Bronchial epithelial cell (primary cell): Measurements from ENCODE around the gene LOXL3. TPM values are rescaled to one million over a fixed set of nuclear protein-coding genes. Genes with fewer than 3 reads are reported as not detected.

Source experiments
- DNase-seq: peaks from one replicate; pipeline ENCODE4 v3.0.0-alpha.2; 2010; ENCODE audit warnings: low read depth
- FAIRE-seq: peaks from 2 replicates; lab custom pipeline; 2011; peaks lifted over from hg19 to GRCh38; lab: Jason Lieb, UNC
- H3K27me3 ChIP-seq: 2 replicates; pipeline ENCODE4 v1.5.1; 2011; ENCODE audit warnings: low read length; ENCODE audit not compliant: control insufficient read depth, insufficient read depth
- H3K36me3 ChIP-seq: 2 replicates; pipeline ENCODE4 v1.5.1; 2011; ENCODE audit warnings: low read length; ENCODE audit not compliant: control insufficient read depth, insufficient read depth
- H3K4me3 ChIP-seq: 2 replicates; pipeline ENCODE4 v1.5.1; 2011; ENCODE audit warnings: mild to moderate bottlenecking, low read depth, low read length, control low read depth
- total RNA-seq: library from RNA; depleted of rRNA; stranded (reverse); fragments of >200 nt; gene quantifications from 2 replicates; pipeline ENCODE4 v1.2.1, GENCODE V29; 2014
- TF ChIP-seq, protein P1 (sequence below): IDR thresholded peaks from 2 replicates; pipeline ENCODE4 v1.5.1; 2011; ENCODE audit warnings: mild to moderate bottlenecking, moderate library complexity, low read length, control low read depth, inconsistent platforms; ENCODE audit not compliant: insufficient read depth, severe bottlenecking

Gene LOXL3
- total RNA-seq, 1 donor from 2014 or later, result 0.53 TPM

- TF ChIP-seq, protein P1, sequence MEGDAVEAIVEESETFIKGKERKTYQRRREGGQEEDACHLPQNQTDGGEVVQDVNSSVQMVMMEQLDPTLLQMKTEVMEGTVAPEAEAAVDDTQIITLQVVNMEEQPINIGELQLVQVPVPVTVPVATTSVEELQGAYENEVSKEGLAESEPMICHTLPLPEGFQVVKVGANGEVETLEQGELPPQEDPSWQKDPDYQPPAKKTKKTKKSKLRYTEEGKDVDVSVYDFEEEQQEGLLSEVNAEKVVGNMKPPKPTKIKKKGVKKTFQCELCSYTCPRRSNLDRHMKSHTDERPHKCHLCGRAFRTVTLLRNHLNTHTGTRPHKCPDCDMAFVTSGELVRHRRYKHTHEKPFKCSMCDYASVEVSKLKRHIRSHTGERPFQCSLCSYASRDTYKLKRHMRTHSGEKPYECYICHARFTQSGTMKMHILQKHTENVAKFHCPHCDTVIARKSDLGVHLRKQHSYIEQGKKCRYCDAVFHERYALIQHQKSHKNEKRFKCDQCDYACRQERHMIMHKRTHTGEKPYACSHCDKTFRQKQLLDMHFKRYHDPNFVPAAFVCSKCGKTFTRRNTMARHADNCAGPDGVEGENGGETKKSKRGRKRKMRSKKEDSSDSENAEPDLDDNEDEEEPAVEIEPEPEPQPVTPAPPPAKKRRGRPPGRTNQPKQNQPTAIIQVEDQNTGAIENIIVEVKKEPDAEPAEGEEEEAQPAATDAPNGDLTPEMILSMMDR, result no peak
- H3K36me3 ChIP-seq, result peaks cover 7% of the 10 kb centered on the region
- no peak for FAIRE-seq
- no peak overlapping the region for H3K4me3 ChIP-seq
- DNase-seq, result no peak
- peaks cover 9% of the 10 kb centered on the region for H3K27me3 ChIP-seq
Observed at GRCh38 chr2:74501335-74502071, 52.2 kb downstream of the LOXL3 start.

GRCh38 chr2:74500578-74500946 lies 53.2 kb downstream of the LOXL3 start:
- TF ChIP-seq, protein P1, result no peak
- H3K27me3 ChIP-seq, result peaks cover 9% of the 10 kb centered on the region
- FAIRE-seq (no peak), DNase-seq (no peak)
- peaks cover 3% of the 10 kb centered on the region for H3K36me3 ChIP-seq
- no peak overlapping the region for H3K4me3 ChIP-seq

DNA sequence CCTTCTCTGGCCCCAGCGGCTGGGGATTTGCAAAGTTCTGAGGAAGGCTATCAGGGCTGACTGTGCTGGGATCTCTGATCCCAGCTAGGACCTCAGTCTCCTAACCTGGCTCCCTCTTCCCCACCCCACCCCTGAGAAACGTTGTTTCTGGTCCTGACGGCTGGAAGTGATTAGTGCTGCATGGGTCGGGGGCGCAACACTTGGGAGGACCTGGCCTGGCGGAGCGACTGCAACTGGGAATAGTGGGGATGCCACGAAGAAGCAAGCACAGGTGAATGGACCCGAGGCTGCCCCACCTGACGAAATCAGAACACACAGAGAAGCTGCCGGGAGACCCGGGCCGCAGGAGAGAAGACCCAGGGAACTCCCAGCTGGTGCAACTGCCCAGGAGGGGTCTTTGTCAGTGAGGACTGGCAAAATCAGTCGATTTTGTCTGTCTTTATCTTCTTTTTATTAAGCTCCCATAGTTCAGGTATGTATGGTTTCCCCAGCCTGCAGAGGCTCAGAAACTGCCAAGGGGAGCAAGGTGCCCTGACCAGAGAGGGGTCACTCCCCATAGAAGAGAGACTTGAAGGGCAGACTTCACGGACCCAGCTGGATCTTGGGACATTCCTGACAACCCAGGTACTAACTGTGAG lies 53.7 kb downstream of the LOXL3 start:
- no peak overlapping the region for H3K4me3 ChIP-seq
- no peaks in the 10 kb centered on the region for H3K36me3 ChIP-seq
- DNase-seq, result no peak
- FAIRE-seq, result no peak
- H3K27me3 ChIP-seq, result peaks cover 9% of the 10 kb centered on the region
- TF ChIP-seq, protein P1, result no peak

DNA sequence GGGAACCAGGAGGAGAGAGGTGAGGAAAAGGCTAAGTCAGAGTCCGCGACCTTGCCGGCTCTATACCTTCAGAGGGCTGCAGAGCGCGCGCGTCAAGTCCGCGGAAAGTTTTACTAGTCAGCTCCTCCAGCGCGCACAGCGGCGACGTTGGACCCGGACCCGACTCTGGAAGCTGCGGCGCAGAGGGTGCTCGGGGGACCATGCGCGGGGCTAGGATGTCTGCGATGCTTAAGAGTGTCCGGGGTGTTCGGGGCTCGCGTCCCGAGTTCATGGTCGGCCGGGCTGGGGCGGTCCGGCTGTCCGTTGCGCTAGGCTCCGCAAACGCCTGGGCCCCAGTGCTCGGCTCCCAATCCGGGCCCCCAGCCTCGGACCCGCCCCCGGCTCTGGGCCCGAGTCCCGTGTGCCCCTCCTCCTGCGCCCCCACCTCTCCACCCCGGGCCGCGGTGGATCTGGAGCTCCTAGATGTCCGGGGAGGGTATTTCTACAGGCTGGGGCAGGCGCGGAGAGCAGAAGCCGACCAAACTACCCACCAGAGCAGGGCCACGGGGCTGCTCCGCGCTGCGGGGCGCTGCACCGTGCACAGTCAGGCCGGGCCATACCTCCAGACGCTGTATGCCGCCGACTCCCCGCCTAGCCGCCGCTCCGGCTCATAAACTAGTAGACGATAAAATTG lies 54.3 kb downstream of the LOXL3 start, which contains the start of gene LBX2:
TSS of gene LBX2 (minus strand) at position 337 of the 673 bp plus-strand sequence. CDS start at position 271, 66 bp downstream.
- FAIRE-seq, result no peak
- TF ChIP-seq, protein P1, result no peak

GRCh38 chr2:74498500-74499266 lies 55.1 kb downstream of the LOXL3 start:
- TF ChIP-seq, protein P1, result no peak
- no peak for FAIRE-seq
- peak; percentile 55 for DNase-seq
- H3K4me3 ChIP-seq, result peak overlapping the region; percentile 33
- peaks cover 1% of the 10 kb centered on the region for H3K36me3 ChIP-seq
- peaks cover 9% of the 10 kb centered on the region for H3K27me3 ChIP-seq

More for the DNA sequence above, 54.3 kb downstream of the LOXL3 start, which contains the start of gene LBX2:
- peaks cover 9% of the 10 kb centered on the region for H3K27me3 ChIP-seq
- H3K4me3 ChIP-seq, result peak within 1 kb of the TSS; percentile 33
- DNase-seq, result no peak
- no peaks in the 10 kb centered on the region for H3K36me3 ChIP-seq
